Measurements from ENCODE around the gene FAM83E. TPM values are rescaled to one million over a fixed set of nuclear protein-coding genes. Genes with fewer than 3 reads are reported as not detected.
"Not testable (repeated sequence)": the region's sequence is repeated elsewhere in the genome, so short reads cannot be mapped to it uniquely, and the experiment has no call there.

FAM83E gene
- total RNA-seq, 1 experiment from 2014 or later = 5.5 TPM

GRCh38 chr19:48658483-48658882 lies 43.6 kb upstream of the FAM83E start:
- POLR2A ChIA-PET (ENCODE audit: low non-redundant PET) = no interaction called here
- Histone ChIP-seq H3K27ac (ENCODE audit: low read depth, low read length, poor library complexity, severe bottlenecking) (no peak overlapping the region), H3K4me3 (ENCODE audit: low read depth, low read length, poor library complexity, severe bottlenecking) (no peak overlapping the region), H3K27me3 (replicated peaks; ENCODE audit: insufficient read depth, low read depth, low read length, poor library complexity) (no peaks in the 10 kb centered on the region), H3K9me3 (ENCODE audit: low read depth, low read length, poor library complexity, severe bottlenecking) (no peaks in the 10 kb centered on the region), H3K4me1 (ENCODE audit: insufficient read depth, low read length, poor library complexity, severe bottlenecking) (peaks cover 6% of the 10 kb centered on the region), H3K36me3 (ENCODE audit: insufficient read depth, low read length, poor library complexity, severe bottlenecking) (no peaks in the 10 kb centered on the region)
- intact Hi-C loops (cut with micrococcal nuclease; ENCODE audit: unreplicated experiment) = no loop called here
- TF ChIP-seq EZH2 (IDR thresholded peaks at IDR 0.05; ENCODE audit: borderline replicate concordance, low read depth, low read length, poor library complexity, severe bottlenecking) = no peak
- TF ChIP-seq CTCF (conservative IDR thresholded peaks at IDR 0.05; ENCODE audit: low read depth, low read length) = no peak
- BruUV-seq (replicated peaks) = no TSS peak
- CTCF ChIA-PET = no interaction called here
- no peak for DNase-seq (ENCODE audit: low spot score)

- H3K4me1 ChIP-seq (ENCODE audit: insufficient read depth, low read length, poor library complexity, severe bottlenecking); intact Hi-C loops (cut with micrococcal nuclease; ENCODE audit: unreplicated experiment); H3K36me3 ChIP-seq (ENCODE audit: insufficient read depth, low read length, poor library complexity, severe bottlenecking); BruUV-seq (replicated peaks); H3K27me3 ChIP-seq (replicated peaks; ENCODE audit: insufficient read depth, low read depth, low read length, poor library complexity); POLR2A ChIA-PET (ENCODE audit: low non-redundant PET); H3K27ac ChIP-seq (ENCODE audit: low read depth, low read length, poor library complexity, severe bottlenecking); H3K4me3 ChIP-seq (ENCODE audit: low read depth, low read length, poor library complexity, severe bottlenecking); CTCF ChIA-PET; H3K9me3 ChIP-seq (ENCODE audit: low read depth, low read length, poor library complexity, severe bottlenecking); DNase-seq (ENCODE audit: low spot score): not testable (repeated sequence)
Measured at GRCh38 chr19:48657828-48658227, 43.0 kb upstream of the FAM83E start.

GRCh38 chr19:48656840-48657474 lies 42.1 kb upstream of the FAM83E start:
- TF ChIP-seq CTCF (conservative IDR thresholded peaks at IDR 0.05; ENCODE audit: low read depth, low read length) (no peak), EZH2 (IDR thresholded peaks at IDR 0.05; ENCODE audit: borderline replicate concordance, low read depth, low read length, poor library complexity, severe bottlenecking) (no peak)
- CTCF ChIA-PET = no interaction called here
- Histone ChIP-seq H3K4me3 (ENCODE audit: low read depth, low read length, poor library complexity, severe bottlenecking) (no peak overlapping the region), H3K4me1 (ENCODE audit: insufficient read depth, low read length, poor library complexity, severe bottlenecking) (peaks cover 6% of the 10 kb centered on the region), H3K27ac (ENCODE audit: low read depth, low read length, poor library complexity, severe bottlenecking) (no peak overlapping the region), H3K27me3 (replicated peaks; ENCODE audit: insufficient read depth, low read depth, low read length, poor library complexity) (no peaks in the 10 kb centered on the region), H3K9me3 (ENCODE audit: low read depth, low read length, poor library complexity, severe bottlenecking) (no peaks in the 10 kb centered on the region), H3K36me3 (ENCODE audit: insufficient read depth, low read length, poor library complexity, severe bottlenecking) (no peaks in the 10 kb centered on the region)
- POLR2A ChIA-PET (ENCODE audit: low non-redundant PET) = no interaction called here
- intact Hi-C loops (cut with micrococcal nuclease; ENCODE audit: unreplicated experiment) = no loop called here
- DNase-seq (ENCODE audit: low spot score) = no peak
- no TSS peak for BruUV-seq (replicated peaks)

Measured in A673 (cell line).